NCI-H82 treated with DMSO at 0.1 percent for 48 hours (cell line): ENCODE results near the gene SMYD4.
"Not testable (repeated sequence)": the region's sequence is repeated elsewhere in the genome, so short reads cannot be mapped to it uniquely, and the experiment has no call there.

Experiments used
- DNase-seq: peaks from one replicate; lab custom pipeline; 2025; ENCODE audit not compliant: unreplicated experiment; lab: John Stamatoyannopoulos, UW

The SMYD4 gene

GRCh38 chr17:1783271-1783670 is 46.4 kb downstream of the SMYD4 start:
- DNase-seq, result no peak

GRCh38 chr17:1782171-1782567 is 47.5 kb downstream of the SMYD4 start:
- no peak for DNase-seq

DNA sequence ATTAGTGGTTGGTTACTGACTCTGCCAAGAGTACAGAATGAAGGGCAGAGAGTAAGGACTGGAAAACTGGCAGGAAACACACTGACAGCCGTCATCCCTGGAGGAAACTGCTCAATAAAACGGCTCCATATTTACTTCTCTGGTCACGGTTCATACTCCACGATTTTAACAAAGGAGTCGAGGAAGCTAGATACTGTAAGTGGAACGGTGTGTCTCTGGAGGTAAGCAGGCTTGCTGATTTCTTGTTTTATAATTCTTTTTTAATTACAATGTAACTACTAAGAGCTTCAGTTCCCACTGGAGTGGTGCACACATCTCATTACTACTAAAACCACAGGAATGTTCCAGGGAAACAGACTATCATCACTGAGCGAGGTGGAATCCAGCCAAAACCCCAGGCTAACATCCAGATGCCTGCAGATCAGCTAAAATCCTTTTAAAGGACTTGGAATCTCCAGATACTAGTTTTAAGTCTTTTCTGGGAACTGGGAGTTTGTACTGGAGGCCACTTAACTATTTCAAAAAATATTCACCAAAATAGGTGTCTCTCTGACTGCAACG is 50.1 kb downstream of the SMYD4 start:
- DNase-seq, result peak; percentile 28

DNA sequence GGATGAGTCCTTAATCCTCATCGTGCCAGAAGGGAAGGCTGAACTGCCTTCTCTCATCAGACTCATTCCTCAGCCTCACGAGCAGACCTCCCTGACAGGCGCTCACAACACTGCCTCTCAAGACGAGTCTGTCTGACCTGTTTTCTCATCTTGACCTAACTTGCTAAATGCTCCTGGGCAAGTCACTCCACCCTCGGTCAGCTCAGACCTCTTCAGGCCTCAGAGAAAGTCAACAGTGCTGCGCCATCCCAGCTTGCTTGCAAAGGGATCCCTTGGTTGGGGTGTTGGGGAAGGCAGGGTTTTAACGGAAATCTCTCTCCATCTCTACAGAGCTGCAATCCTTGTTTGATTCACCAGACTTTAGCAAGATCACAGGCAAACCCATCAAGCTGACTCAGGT is 52.8 kb downstream of the SMYD4 start:
- no peak for DNase-seq

DNA sequence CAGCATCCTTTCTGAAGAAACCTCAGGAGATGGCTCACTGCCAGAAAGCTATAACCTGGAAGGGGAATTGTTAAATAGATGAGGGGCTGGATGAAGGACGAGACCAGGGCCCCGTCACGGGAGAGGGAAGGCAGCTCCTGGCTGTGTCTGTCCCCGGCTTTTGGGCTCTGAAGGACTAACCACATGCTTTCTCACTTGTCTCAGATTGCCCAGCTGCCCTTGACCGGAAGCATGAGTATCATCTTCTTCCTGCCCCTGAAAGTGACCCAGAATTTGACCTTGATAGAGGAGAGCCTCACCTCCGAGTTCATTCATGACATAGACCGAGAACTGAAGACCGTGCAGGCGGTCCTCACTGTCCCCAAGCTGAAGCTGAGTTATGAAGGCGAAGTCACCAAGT is 53.4 kb downstream of the SMYD4 start:
- no peak for DNase-seq

- DNase-seq, result no peak
These were observed 55.1 kb downstream of the SMYD4 start for GRCh38 chr17:1774390-1775176.

DNA sequence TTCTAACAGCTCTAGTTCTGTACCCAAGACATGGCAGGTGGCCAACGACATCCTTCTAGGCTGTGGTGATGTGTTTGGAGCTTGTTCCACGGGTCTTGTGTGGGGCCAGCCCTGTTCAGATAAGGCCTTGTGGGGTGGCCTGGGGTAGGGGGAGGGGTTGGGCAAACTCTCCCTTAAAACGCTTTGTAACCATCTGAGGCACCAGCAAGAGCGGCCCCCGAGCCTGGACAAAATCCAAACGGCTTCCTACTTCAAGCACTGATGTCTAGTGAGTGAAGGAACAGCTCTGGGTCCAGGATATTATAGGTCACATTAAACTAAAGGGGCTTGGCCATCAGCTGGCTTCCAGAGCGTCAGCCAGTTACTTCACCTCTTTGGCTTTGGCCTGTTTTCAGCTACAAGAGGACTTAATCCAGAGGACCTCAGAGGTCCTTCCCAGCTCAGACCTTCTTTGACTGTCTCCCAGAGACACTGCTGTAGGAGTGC is 56.0 kb downstream of the SMYD4 start:
- DNase-seq, result no peak

- DNase-seq, result not testable (repeated sequence)
These were observed 56.6 kb downstream of the SMYD4 start for GRCh38 chr17:1773000-1773695.

- DNase-seq, result no peak
These were observed 59.8 kb downstream of the SMYD4 start for GRCh38 chr17:1769822-1770477.

- DNase-seq, result no peak
These were observed 62.3 kb downstream of the SMYD4 start for GRCh38 chr17:1767358-1767757.

GRCh38 chr17:1766382-1767135 is 63.1 kb downstream of the SMYD4 start:
- no peak for DNase-seq

DNA sequence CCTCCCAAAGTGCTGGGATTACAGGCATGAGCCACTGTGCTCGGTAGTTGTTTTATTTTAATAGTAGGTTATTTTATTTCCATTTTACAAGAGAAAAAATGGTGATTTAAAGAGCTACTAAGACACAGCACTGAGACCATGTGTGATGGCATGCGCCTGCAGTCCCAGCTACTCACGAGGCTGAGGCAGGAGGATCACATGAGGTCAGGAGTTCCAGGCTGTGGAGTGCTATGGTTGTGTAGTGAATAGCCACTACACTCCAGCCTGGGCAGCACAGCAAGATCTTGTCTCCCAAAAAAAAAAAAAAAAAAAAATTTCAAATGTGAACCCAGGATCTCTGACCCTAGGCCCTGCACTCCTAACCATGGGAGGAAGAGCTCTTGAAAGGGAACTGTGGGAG is 64.1 kb downstream of the SMYD4 start:
- no peak for DNase-seq

GRCh38 chr17:1764705-1765104 is 65.0 kb downstream of the SMYD4 start:
- DNase-seq, result not testable (repeated sequence)

DNA sequence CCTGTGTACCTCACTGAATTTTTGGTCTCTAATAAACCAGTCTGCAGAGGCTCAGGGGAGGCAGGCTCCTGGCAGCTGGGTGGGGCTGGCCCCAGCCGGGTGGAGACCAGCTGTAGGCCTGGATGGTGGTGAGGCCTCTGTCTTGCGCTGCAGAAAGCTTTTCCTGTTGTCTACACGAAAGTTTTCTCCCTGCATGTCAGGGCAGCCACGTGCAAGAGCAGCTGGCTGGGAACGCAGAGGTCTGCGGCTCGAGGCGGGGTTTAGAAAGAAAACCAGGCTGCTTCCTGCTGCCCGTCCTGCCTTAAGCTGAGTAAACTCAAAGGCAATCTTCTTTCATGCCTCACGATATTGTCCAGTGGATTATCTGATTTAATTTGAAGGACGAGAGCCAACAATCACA is 65.4 kb downstream of the SMYD4 start:
- peak; percentile 35 for DNase-seq

DNA sequence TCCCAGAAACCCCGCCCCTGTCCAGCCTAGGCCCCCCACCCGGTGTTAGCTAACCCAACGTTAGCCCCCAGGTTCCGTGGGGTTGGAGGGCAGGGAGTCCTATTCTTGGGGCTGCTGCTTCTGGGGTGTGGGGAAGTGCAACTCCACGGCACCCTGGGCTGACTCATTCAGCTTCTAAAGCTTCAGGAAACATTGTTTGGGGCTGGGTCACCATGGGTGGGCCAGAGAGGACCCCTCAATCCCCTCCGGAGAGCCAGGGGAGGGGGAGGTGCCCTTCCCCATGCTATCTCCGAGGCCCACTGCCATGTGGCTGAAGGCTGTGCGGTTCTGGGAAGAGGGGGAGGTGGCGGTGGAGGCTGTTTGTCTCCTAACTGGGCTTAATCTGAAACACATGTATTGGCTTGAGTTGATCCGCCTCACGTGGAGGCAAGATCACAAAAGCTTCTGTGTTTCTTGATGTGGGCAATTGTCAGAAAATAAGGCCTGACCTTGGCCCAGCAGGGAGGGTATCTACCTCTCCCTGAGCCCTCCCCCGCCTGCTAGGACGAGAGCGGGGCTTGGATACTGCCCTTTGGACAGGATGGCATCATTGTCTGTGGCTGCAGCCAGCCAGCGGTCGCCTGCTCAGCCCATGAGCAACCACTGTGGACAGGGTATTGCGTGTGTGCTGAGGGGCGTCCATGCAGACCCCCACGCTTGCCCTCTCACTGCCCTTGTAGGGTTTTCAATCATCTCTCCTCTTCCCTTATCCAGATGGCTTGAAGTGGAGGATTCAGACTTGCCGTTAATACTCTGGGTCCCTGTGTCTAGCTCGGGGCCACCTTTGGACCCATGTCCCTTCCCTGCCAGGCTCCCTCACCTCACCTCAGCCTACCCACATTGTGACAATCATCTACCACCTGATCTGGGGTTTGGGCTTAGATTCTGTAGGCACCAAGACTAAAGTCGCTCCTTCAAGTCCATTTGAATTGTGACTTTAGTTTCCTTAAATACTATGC is 66.5 kb downstream of the SMYD4 start:
- DNase-seq, result peak; percentile 81

DNA sequence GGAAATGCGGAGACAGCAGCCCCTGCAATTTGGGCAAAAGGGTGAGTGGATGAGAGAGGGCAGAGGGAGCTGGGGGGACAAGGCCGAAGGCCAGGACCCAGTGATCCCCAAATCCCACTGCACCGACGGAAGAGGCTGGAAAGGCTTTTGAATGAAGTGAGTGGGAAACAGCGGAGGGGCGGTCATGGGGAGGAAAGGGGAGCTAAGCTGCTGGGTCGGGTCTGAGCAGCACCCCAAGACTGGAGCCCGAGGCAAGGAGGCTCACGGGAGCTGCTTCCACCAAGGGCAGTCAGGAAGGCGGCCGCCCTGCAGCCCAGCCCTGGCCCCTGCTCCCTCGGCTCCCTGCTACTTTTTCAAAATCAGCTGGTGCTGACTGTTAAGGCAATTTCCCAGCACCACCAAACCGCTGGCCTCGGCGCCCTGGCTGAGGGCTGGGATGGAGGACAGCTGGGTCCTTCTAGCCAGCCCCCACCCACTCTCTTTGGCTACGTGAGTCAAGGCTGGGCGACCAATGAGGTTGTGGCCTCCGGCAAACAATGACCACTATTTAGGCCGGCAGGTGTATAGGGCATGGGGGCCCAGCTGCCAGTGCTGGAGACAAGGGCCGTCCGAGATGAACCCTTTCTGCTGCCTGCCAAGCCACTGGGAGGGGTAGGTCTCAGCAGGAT is 67.3 kb downstream of the SMYD4 start:
- DNase-seq, result no peak

- DNase-seq, result no peak
These were observed 70.2 kb downstream of the SMYD4 start for GRCh38 chr17:1759529-1759928.

DNA sequence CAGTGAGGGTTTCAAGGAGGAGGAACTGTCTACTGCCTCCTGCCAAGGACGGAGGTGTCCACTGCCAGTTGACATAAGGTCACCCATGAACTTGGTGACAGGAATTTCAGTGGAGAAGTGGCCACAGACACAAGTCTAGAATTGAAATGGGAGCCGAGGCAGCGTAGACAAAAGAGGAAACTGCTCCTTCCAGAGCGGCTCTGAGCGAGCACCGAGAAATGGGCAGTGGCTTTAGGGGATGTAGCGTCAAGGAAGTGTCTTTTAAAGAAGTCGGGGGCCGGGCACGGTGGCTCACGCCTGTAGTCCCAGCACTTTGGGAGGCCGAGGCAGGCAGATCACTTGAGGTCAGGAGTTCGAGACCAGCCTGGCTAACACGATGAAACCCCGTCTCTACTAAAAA is 70.9 kb downstream of the SMYD4 start:
- no peak for DNase-seq

- DNase-seq, result no peak
These were observed 73.9 kb downstream of the SMYD4 start for GRCh38 chr17:1755827-1756262.
